Amniotic stem cell (primary cell): ENCODE results near the gene BPIFB2.

Source experiments
- DNase-seq: peaks from one replicate; lab custom pipeline; 2025; lab: John Stamatoyannopoulos, UW

BPIFB2 gene

DNA sequence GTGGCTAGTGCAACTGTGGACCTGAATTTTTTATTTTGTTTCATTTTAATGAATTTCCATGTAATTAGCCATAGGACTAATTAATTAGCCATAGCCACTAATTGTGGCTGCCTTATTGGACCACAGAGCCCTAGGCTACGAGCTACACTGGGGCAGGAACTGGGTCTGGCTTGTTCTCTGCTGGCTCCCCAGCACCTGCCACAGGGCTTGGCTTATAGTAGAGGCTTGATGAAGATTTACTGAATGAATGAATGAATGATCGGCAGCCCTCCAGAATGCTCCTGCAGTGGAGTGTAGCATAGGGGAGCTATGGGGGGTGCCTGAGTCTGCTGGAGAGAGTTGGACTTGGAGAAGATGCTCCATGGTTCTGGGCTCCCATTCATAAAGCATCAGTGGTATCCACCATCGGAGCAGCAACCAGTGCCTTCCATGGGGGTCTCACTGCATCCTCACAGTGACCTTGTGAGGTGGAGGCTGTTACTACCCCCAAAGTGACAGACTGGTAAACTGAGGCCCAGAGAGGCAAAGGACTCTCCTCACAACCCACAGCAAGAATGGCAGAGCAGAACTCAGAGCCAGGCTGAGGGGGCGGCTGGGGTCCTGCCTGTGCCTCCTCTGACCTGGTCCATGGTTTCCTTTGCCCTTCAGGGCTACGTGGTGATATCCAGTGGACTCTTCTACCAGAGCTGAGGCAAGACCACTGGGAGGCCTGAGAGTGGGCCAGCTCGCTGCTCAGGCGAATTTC, 15.4 kb downstream of the BPIFB2 start:
- DNase-seq, result no peak

DNA sequence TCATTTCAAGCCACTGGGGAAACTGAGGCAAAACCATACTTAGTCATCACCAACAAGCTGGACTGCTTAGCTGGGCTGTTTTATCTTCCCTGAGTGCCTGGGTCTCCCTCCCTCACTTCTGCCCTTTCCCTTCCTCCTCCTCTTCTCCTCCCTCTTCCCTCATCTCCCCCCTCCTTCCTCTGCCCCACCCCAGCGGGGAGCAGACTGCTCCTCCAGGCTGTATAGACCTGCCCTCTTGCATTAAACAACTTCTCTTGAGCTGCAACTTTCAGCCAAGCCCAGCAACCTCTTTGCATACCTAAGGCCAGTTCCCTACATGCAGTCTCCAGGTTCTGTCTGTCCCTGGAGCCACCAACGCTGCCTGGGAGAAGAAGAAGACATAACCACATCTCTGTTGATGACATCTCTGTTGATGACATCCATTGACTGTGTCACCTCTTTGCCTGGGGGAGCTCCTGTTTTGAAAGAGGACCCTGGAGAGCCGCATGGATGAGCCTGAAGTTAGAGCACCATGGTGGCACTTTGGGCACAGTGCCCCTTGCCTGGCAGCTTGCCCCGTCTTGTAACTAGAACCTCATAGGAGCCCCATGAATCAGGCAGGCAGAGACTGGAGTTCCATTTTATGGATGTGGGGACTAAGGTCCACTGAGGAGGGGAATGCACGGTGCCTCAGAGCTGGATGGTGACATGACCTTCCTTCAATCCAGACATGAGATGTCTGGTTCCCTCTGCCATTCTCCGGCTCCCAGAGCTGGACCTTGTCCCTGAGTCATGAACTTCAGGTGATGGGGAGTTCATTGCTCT, 16.1 kb downstream of the BPIFB2 start:
- no peak for DNase-seq

DNA sequence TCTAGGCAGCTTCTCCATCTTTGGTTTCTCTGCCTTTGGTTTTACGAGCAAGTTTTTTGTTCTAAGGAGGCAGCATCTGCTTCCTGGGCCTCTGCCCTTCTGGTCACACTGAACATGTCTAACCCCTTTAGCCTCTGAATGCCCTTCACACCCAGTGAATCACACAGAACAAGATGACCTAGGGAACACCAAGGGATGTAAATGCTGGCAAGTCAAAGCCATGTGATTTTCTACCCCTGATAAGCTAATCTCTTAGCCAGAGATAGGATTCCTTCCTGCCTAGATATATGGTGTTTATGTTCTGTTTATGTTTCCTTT, 16.7 kb downstream of the BPIFB2 start:
- DNase-seq, result no peak

DNA sequence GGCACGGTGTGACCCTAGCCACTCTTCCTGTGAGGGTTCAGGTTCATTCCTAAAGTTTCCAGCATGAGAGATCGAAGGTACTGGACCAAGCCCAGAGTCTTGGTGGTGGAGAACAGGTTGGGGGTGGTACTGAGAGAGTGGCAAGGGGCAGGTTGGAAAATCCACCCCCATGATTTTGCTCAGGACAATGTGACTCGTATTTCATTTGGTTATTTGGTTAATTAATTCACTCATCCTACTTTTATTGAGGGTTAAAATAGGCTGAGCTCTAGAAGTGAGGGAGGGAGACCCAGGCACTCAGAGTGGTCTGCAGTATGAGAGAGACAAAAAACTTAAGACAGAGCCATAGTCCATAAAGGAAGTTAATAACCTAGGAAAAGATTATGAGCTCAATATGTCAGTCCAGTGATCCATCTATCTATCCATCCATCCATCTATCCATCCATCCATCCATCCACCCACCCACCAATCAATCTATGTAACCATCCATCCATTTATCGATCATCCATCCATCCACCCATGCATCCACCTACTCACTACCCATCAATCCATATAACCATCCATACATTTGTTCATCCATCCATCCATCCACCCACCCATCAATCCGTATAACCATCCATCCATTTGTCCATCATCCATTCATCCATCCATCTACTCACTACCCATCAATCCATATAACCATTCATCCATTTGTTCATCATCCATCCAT, 17.3 kb downstream of the BPIFB2 start:
- DNase-seq, result no peak

DNA sequence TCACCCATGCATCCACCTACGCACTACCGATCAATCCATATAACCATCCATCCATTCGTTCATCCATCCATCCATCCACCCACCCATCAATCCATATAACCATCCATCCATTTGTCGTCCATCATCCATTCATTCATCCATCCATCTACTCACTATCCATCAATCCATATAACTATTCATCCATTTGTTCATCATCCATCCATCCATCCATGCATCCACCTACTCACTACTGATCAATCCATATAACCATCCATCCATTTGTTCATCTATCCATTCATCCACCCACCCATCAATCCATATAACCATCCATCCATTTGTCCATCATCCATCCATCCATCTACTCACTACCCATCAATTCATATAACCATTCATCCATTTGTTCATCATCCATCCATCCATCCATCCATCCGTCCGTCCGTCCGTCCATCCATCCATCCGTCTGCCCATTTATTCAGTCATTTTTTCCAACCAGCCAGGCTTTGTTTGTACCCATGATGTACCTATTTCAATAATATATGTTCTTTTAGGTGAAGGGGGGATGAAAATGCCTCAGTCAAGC, 17.9 kb downstream of the BPIFB2 start:
- no peak for DNase-seq

DNA sequence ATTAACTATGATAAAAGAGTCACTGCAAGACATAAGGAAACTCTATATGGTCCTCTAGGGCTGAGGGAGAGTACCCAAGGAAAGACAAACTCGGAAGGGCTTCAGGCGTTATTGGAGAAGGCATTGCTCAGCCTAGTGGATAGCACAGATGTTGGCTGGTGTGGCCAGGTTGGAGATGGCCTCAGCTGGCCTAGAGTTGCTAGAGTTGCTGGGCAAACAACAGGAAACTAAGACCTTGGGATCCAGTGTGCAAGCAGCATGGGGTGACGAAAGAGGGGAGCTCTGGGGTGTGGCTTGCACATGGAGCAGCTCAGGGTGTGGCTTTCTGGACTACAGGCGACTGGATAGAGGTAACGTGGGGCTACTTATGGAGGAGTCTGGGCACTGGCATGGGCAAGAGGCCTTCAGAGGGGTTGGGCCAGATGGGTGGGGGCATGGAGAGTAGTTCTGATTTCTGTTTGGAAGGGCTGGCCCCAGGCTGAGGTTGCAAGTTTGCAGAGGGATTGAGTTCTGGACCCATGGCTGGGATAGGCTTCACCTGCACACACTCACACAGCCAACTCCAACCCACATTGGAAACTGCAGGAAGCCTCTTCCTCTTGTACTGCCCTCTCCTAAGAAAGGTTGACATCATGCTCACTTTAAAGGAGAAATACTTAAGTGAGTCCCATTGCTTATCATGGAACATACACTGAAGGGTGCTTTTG, 18.7 kb downstream of the BPIFB2 start:
- no peak for DNase-seq

DNA sequence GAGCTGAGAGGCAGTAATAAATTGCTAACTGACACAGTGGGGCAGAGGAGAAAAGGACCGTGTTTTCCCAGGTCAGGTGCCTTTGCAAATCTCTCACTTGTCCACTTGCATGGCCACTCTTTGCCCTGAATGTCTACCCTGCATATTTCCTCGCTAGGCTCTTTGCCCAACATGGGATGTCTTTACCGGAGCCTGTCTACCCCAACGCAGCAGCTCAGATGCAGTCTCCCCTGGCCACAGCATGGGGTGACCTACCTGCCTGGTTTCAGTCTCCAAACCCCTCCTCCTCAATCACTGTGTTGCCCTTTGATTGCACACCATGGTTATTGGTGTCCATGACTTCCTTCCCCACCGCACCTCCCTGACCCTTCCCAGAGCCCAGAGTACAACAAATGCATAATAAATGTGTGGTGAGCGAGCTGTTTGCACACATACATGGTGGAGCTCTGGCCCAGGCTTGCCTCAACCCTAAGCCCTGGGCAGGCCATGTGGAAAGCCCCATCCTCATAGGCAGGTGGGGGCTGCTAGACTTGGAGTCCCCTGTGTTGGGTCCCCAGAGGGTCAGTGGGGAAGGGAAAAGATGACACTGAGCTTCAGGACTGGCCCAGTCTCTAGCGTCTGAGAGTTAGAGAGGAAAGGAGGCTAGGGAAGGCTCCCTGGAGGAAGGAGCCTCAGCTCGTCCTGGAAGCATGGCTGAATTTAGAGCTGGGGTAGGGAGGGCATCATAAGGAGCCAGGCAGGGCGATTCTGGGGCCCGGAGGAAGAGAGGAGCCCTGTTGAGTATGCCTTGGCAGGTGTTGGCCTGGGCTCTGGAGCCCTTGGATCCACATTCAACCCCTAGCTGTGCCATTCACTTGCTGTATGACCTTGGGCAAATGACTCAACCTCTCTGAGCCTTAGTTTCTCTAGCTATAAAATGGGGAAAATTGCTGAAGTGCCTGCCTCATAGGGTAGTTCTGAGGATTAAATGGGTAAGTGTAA, 19.6 kb downstream of the BPIFB2 start:
- DNase-seq, result no peak

DNA sequence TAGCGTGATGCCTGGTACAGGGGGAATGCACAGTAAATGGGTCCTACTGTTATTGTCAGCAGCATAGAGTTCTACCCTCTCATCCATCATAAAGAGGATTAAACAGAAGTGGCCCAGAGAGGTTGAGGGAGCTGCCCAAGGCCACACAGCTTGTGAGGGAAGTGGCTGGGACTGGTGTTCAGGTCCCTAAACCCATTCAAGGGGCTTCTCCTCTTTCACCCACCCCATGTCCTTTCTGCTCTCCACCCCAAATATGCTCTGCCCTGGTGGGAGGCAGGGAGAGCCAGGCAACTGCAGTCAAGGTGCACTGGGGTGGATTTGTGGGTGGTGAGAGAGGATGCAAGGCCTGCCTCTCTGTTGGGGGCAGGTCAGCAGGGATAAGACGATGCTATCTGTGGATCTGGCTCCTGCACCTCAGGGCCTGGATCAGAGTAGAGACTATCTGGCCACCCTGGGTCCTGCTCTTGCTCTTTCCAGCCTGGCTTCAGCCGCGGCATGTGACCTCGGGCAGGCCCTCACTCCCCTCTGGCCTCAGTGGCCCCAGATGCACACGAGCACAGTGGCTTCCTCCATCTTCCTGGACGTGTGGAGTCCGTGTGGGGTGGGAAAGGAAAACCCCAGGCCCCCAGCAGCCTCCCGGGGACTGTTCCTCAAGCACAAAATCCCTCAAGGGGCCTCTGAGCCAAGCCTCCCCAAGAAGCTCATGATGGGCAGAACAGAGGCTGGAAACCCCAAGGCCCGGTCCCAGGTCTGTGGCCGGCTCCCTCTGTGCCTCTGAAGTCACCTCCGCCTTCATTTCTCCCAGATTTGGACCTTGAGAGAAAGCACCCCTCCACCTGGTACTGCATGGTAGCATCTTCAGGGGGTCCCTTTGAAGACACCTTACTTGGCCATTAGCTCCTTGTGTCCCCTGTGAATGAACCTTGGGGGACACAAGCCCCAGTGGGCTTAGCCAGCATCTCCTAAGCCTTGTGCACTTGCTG, 20.6 kb downstream of the BPIFB2 start:
- DNase-seq, result no peak

DNA sequence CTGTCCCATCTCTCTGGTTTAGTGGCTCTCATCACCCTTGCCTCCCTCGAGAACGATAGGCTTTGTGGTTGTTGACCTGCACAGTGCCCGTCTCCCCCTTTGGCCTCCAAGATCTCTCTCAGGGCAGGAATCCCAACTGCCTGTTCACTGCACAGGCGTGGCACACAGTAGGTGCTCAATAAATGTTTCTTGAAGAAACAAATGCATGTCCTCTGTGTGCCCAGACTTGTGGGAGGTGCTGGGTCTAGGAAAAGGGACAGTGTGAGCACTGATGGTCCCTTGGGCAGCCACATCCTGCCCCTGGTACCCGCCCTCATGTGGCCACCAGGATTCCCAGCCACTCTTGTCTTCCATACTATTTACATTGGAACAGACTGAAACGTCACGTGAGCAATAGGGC, 21.4 kb downstream of the BPIFB2 start:
- DNase-seq, result no peak

DNA sequence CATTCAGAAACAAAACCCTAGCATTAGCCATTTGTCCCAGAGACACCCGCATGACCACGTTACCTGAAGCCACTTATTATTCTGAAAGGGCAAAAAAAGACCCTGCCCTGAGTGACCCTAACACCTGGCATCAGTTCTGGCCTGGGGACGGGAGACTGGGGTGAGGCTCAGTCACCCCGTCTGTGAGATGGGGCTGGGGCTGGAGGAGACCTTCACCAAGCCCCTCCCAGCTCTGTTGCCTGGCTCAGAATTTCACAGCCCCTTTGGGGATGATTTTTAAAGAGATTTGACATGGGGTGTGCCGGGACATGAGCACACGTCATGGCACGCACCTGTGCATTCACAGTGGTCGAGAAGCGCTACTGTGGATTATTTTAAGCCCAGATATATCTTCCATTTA, 22.6 kb downstream of the BPIFB2 start:
- no peak for DNase-seq

DNA sequence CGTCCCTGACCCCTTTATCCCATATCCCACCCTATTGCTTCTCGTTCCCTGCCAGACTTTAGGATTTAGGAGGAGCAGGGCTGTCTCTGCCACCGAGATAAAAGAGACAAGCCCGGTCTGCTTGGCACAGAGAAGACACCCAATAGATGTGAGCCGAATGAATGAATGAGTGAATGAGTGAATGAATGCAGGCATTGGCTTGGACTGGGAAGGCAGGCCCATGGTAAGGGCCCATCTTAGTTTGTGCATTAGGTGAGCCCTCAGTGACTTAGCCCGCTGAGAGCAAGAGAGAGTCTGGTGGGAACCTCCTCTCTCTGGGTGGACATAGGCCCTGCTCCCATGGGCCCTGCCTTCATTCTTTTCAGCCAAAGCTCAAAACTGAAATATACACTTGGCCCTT, 23.1 kb downstream of the BPIFB2 start:
- no peak for DNase-seq

DNA sequence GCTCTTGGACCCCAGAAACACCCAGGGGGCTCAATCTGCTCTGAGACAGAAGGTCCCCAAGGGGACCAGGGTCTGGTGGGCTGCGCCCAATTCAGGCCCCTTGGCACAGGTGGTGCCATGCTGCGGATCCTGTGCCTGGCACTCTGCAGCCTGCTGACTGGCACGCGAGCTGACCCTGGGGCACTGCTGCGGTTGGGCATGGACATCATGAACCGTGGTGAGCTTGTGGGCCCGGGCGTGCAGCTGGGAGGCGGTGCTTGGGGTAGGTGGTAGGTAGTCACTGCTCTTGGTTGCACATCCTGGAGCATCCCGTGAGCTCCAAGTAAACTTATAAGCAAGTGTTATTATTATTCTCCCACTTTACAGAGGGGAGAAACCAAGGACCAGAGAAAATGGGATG, 24.0 kb downstream of the BPIFB2 start, which contains the start of gene BPIFB6:
Gene BPIFB6 (plus strand): TSS at position 118 of the 400 bp plus-strand sequence. CDS start 0 bp downstream, at position 118.
- no peak for DNase-seq

DNA sequence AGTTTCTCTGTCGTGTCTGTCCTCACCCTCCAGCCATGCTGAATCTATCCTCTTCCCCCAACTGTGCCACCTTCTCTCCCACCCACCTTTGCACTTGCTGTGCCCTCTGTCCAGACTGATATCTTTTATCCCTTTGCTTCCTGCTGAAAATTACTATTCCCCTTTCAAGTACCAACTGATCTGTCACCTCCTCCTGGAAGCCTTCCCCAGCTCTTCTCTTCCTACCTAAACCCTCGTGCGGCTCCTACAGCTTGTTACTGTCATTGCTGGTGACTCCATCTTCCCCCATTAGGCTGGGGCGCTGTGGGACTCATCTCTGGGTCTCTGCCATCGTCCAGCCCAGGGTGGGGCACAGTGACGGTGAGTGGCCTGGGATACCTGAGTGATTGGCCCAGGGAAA, 25.1 kb downstream of the BPIFB2 start:
- DNase-seq, result no peak

DNA sequence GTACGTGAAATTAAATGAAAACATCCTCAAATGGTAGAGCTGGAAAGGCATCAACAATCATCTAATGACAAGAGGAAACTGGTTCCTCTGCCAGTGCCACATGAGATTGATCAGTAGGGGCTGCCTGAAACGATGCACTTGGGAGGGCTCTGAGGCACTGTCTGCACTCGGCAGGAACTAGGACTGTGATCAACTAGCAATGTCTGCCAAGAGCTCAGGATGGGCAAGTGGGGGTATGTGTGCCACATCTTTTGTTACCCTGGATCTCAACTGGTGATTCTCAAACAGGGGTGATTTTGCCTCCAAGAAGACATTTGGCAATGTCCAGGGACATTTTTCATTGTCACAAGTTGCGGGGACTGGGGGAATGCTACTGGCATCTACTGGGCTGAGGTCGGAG, 25.9 kb downstream of the BPIFB2 start:
- DNase-seq, result no peak

DNA sequence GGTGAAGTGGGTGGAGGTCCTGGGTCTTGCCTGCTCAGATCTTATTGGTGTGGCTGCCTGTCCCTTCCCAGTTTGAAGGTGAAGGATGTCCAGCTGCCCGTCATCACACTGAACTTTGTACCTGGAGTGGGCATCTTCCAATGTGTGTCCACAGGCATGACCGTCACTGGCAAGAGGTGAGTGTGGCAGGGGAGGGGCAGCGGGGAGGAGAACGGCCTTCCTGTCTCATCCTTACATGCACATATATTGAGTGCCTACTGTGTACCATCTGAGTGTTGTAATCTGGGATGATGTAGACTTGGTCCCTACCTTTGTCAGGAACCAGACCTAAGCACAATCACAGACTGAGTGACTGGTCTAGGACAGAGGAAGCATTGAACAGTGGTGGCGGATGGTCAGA, 26.6 kb downstream of the BPIFB2 start:
- DNase-seq, result no peak

DNA sequence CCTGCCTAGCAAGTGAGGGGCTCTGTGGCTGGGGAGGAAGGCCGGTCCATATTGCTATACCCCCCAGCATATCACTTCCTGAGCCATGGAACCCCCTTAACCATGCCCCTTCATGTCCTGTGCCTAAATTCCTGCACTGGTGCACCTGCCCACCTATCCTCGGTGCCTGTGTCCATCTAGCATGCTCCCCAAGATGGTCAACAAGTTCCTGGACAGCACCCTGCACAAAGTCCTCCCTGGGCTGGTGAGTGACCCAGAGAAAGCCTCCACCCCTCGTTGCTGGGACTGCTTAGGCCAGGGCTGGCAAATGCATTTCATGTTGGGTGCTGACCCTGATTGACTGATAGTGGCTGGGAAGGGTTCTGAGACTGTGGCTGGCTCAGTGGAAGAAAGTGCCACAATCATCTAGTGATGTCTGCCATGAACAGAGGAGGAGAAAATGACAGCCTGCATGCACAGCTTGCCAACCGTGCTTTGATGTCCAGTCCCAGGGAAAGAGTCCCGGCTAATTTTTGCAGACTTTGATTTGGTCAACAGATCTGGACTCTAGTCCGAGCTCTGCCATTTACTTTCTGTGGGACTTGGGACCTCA, 27.5 kb downstream of the BPIFB2 start:
- no peak for DNase-seq

DNA sequence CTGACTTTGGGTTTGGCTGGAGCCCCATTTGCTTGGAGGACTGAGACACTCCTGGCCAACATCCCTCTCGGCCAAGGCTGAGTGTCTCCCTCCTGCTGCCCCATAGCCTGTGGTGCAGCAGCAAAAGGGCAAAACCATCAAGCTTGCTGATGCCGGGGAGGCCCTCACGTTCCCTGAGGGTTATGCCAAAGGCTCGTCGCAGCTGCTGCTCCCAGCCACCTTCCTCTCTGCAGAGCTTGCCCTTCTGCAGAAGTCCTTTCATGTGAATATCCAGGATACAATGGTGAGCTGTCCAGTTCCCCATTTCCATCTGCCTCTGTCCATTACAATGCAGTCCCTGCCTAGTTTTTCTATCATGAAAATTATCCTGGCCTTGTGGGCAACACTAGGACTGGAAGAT, 30.0 kb downstream of the BPIFB2 start:
- no peak for DNase-seq

DNA sequence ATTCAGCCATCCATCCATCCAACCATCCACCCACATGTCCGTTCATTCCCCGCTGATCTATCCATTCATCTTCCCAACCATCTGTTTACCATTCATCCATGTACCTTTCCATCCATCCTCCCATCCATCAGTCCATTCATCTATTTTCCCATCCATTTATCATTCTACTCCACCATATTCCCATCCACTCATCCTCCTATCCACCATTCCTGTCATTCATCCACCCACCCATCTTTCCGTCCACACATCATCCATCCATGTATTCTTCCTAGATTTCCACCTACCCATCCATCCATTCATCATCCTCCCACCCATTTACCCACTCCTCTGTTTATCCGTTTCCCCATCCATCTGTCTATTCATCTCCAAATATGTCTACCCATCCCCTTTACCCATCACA, 30.7 kb downstream of the BPIFB2 start:
- no peak for DNase-seq

DNA sequence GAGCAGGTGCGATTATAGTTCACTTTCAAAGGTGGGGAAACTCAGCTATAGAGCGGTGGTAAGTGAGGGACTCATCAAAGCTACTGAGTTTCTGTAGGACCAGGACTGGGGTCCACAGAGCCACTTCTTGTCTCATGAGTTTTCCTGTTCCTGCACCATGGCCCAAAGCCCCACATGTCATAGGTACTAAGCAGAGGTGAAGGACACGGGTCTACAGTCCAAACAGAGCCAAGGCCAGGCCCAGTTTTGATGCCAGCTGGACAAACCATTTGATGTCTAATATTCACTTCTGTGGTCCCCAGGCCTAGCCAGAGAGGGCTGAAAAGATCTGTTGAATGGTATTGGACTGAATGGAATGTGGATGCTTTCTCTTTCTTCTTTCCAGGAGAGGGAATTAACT, 34.9 kb downstream of the BPIFB2 start:
- no peak for DNase-seq
